Measurements from ENCODE around the gene TRIM26. TPM values are rescaled to one million over a fixed set of nuclear protein-coding genes. Genes with fewer than 3 reads are reported as not detected.

Gene TRIM26
- polyA plus RNA-seq, 1 donor from 2014 or later = 25.9 TPM

GRCh38 chr6:30163090-30163917 is 49.9 kb downstream of the TRIM26 start, which contains the start of gene TRIM15:
Gene TRIM15, plus strand, starts transcription at chr6:30163546. Its CDS starts 139 bp downstream, at chr6:30163685.
- Histone ChIP-seq H3K9me3 (ENCODE audit: low read length) (no peaks in the 10 kb centered on the region), H3K9ac (ENCODE audit: low read length) (no peak within 1 kb of the TSS), H4K20me1 (ENCODE audit: insufficient read depth) (no peaks in the 10 kb centered on the region), H3K79me2 (replicated peaks; ENCODE audit: insufficient read depth, low read length) (no peaks in the 10 kb centered on the region), H3K27ac (ENCODE audit: low read length) (no peak within 1 kb of the TSS), H3K9me2 (ENCODE audit: insufficient read depth, low read length) (no peaks in the 10 kb centered on the region), H3K4me3 (ENCODE audit: low read length) (no peak within 1 kb of the TSS), H3K36me3 (ENCODE audit: insufficient read depth, low read length) (no peaks in the 10 kb centered on the region), H3F3A (ENCODE audit: insufficient read depth, low read length, poor library complexity, severe bottlenecking) (no peaks in the 10 kb centered on the region), H3K27me3 (ENCODE audit: insufficient read depth, low read depth, low read length) (no peaks in the 10 kb centered on the region), H3K4me2 (ENCODE audit: low read length) (no peak within 1 kb of the TSS), H2AFZ (ENCODE audit: low read depth, low read length) (no peak within 1 kb of the TSS)
- TF ChIP-seq MXI1 (conservative IDR thresholded peaks at IDR 0.05; ENCODE audit: poor library complexity, severe bottlenecking) = no peak
- no peak for TF ChIP-seq SMC3 (conservative IDR thresholded peaks at IDR 0.05; ENCODE audit: poor library complexity)
- TF ChIP-seq POLR2AphosphoS5 (IDR thresholded peaks at IDR 0.05) = no peak
- TF ChIP-seq TAF1 (IDR thresholded peaks at IDR 0.05; ENCODE audit: low read depth) = no peak
- no peak for TF ChIP-seq EZH2 (IDR thresholded peaks at IDR 0.05; ENCODE audit: borderline replicate concordance, insufficient read depth, low read length, poor library complexity, severe bottlenecking)
- TF ChIP-seq CTCF (IDR thresholded peaks at IDR 0.05; ENCODE audit: poor library complexity, severe bottlenecking) = no peak
- no peak for TF ChIP-seq EP300 (conservative IDR thresholded peaks at IDR 0.05; ENCODE audit: poor library complexity, severe bottlenecking)
- no peak for TF ChIP-seq REST (IDR thresholded peaks at IDR 0.05; ENCODE audit: borderline replicate concordance)
- TF ChIP-seq RAD21 (conservative IDR thresholded peaks at IDR 0.05) = no peak

GRCh38 chr6:30162265-30163089 is 50.7 kb downstream of the TRIM26 start:
- Histone ChIP-seq H3K27me3 (ENCODE audit: insufficient read depth, low read depth, low read length) (no peaks in the 10 kb centered on the region), H3K9ac (ENCODE audit: low read length) (no peak overlapping the region), H4K20me1 (ENCODE audit: insufficient read depth) (no peaks in the 10 kb centered on the region), H3K4me2 (ENCODE audit: low read length) (no peak overlapping the region), H3K27ac (ENCODE audit: low read length) (no peak overlapping the region), H3K36me3 (ENCODE audit: insufficient read depth, low read length) (no peaks in the 10 kb centered on the region), H3K79me2 (replicated peaks; ENCODE audit: insufficient read depth, low read length) (no peaks in the 10 kb centered on the region), H2AFZ (ENCODE audit: low read depth, low read length) (no peak overlapping the region), H3K4me3 (ENCODE audit: low read length) (no peak overlapping the region), H3K9me2 (ENCODE audit: insufficient read depth, low read length) (no peaks in the 10 kb centered on the region), H3F3A (ENCODE audit: insufficient read depth, low read length, poor library complexity, severe bottlenecking) (no peaks in the 10 kb centered on the region), H3K9me3 (ENCODE audit: low read length) (no peaks in the 10 kb centered on the region)
- TF ChIP-seq SMC3 (conservative IDR thresholded peaks at IDR 0.05; ENCODE audit: poor library complexity) = no peak
- no peak for TF ChIP-seq MXI1 (conservative IDR thresholded peaks at IDR 0.05; ENCODE audit: poor library complexity, severe bottlenecking)
- TF ChIP-seq CTCF (IDR thresholded peaks at IDR 0.05; ENCODE audit: poor library complexity, severe bottlenecking) = no peak
- no peak for TF ChIP-seq RAD21 (conservative IDR thresholded peaks at IDR 0.05)
- TF ChIP-seq POLR2AphosphoS5 (IDR thresholded peaks at IDR 0.05) = no peak
- TF ChIP-seq EZH2 (IDR thresholded peaks at IDR 0.05; ENCODE audit: borderline replicate concordance, insufficient read depth, low read length, poor library complexity, severe bottlenecking) = no peak
- no peak for TF ChIP-seq TAF1 (IDR thresholded peaks at IDR 0.05; ENCODE audit: low read depth)
- no peak for TF ChIP-seq EP300 (conservative IDR thresholded peaks at IDR 0.05; ENCODE audit: poor library complexity, severe bottlenecking)
- no peak for TF ChIP-seq REST (IDR thresholded peaks at IDR 0.05; ENCODE audit: borderline replicate concordance)

All from neural cell (in vitro differentiated cells).